Fibroblast of lung (primary cell): ENCODE measurements around the gene SLC25A33. TPM values are rescaled to one million over a fixed set of nuclear protein-coding genes. Genes with fewer than 3 reads are reported as not detected.
A peak's percentile ranks its signal among the peaks of the same experiment; 100 is the strongest.

ENCODE experiments used
- DNase-seq, 2 donors: peaks; one replicate each; pipeline versions ENCODE4 v3.0.0 to v3.0.0-alpha.2; 2010; ENCODE audit warnings: low read depth in 2 of 2
- H2AFZ ChIP-seq: 2 replicates; pipeline ENCODE4 v1.5.1; 2012; ENCODE audit warnings: low read length, control low read depth, inconsistent platforms
- H3K27ac ChIP-seq: 2 replicates; pipeline ENCODE4 v1.5.1; 2011; ENCODE audit warnings: low read length, control low read depth; ENCODE audit not compliant: insufficient read depth
- H3K27me3 ChIP-seq: 2 replicates; pipeline ENCODE4 v1.5.1; 2011; ENCODE audit warnings: mild to moderate bottlenecking, low read length; ENCODE audit not compliant: control insufficient read depth, insufficient read depth
- H3K36me3 ChIP-seq: 2 replicates; pipeline ENCODE4 v1.5.1; 2011; ENCODE audit warnings: low read length; ENCODE audit not compliant: control insufficient read depth, insufficient read depth
- H3K4me1 ChIP-seq: 2 replicates; pipeline ENCODE4 v1.5.1; 2011; ENCODE audit warnings: low read length; ENCODE audit not compliant: control insufficient read depth, insufficient read depth; ENCODE audit errors: extremely low read depth
- H3K4me2 ChIP-seq: 2 replicates; pipeline ENCODE4 v1.5.1; 2011; ENCODE audit warnings: low read length, control low read depth; ENCODE audit not compliant: insufficient read depth; ENCODE audit errors: extremely low read depth
- H3K4me3 ChIP-seq, 4 experiments: fragments of 200-600 bp in 1 of 4; sonication (generic) in 1 of 4; replicated peaks in 1 of 4; 2 replicates each; pipeline ENCODE4 v1.5.1; 2011 to 2016; ENCODE audit warnings: low read length in 4 of 4, low read depth in 3 of 4, mild to moderate bottlenecking in 3 of 4, control low read depth in 2 of 4, inconsistent platforms in 1 of 4, mixed read lengths in 1 of 4; ENCODE audit not compliant: insufficient read depth in 1 of 4; ENCODE audit errors: control extremely low read depth in 1 of 4
- H3K79me2 ChIP-seq: 2 replicates; pipeline ENCODE4 v1.5.1; 2012; ENCODE audit warnings: mild to moderate bottlenecking, low read length, inconsistent platforms; ENCODE audit not compliant: control insufficient read depth, insufficient read depth
- H3K9ac ChIP-seq: 2 replicates; pipeline ENCODE4 v1.5.1; 2011; ENCODE audit warnings: mild to moderate bottlenecking, low read length, control low read depth; ENCODE audit not compliant: insufficient read depth
- H3K9me3 ChIP-seq: 2 replicates; pipeline ENCODE4 v1.5.1; 2012; ENCODE audit warnings: low read depth, low read length; ENCODE audit not compliant: control insufficient read depth, insufficient read depth
- H4K20me1 ChIP-seq: 2 replicates; pipeline ENCODE4 v1.5.1; 2011; ENCODE audit warnings: low read length; ENCODE audit not compliant: control insufficient read depth, insufficient read depth; ENCODE audit errors: extremely low read depth
- CTCF ChIP-seq, 2 donors: IDR thresholded peaks in 1 of 2; conservative IDR thresholded peaks in 1 of 2; 1 replicate in 1 of 2; 2 replicates in 1 of 2; pipeline ENCODE4 v1.5.1; 2011 to 2012; ENCODE audit warnings: low read length in 2 of 2, control low read depth in 1 of 2, inconsistent platforms in 1 of 2, low read depth in 1 of 2, mild to moderate bottlenecking in 1 of 2
- EZH2 ChIP-seq: IDR thresholded peaks from 2 replicates; pipeline ENCODE4 v1.5.1; 2012; ENCODE audit warnings: low read length, control low read depth, mild to moderate bottlenecking; ENCODE audit errors: missing control alignments
- polyA plus RNA-seq, 2 donors: library from polyadenylated mRNA; depleted of rRNA in 1 of 2; stranded (reverse) in 1 of 2; unstranded in 1 of 2; fragments of >200 nt; gene quantifications; 2 replicates each; pipeline ENCODE4 v1.2.1, GENCODE V29; 2011 to 2012; ENCODE audit warnings: missing spikeins in 1 of 2
- total RNA-seq: library from RNA; depleted of rRNA; stranded (reverse); fragments of >200 nt; gene quantifications from 2 replicates; pipeline ENCODE4 v1.2.1, GENCODE V29; 2014

The SLC25A33 gene
- total and polyA plus RNA-seq, 2 donors (not counting 1 experiment from before 2014, with no cell fraction given), result 3.5 to 4.8 TPM

DNA sequence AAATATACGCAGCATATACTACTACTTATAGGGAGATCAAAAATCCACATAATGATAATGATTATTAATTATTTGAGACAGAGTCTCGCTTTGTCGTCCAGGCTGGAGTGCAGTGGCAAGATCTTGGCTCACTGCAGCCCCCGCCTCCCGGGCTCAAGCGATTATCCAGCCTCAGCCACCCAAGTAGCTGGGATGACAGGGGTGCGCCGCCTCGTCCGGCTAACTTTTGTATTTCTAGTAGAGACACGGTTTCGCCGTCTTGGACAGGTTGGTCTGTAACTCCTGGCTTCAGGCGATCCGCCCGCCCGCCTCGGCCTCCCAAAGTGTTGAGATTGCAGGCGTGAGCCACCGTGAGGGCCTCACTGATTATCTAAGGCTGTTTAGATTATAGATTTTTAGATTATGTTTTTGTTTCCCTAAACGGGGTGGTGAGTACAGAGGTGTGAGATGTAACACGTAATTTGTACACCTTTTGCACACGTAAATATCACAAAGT lies 548 bp upstream of the SLC25A33 start:
- Histone ChIP-seq H4K20me1 (no peaks in the 10 kb centered on the region), H3K4me2 (peak overlapping the region; percentile 23), H3K36me3 (no peaks in the 10 kb centered on the region), H3K4me1 (peaks cover 5% of the 10 kb centered on the region), H3K9me3 (no peaks in the 10 kb centered on the region), H3K79me2 (peaks cover 19% of the 10 kb centered on the region), H3K4me3 (no peak overlapping the region), H3K9ac (no peak overlapping the region), H2AFZ (peak overlapping the region; percentile 16), H3K27me3 (no peaks in the 10 kb centered on the region), H3K27ac (peak overlapping the region; percentile 49)
- no peak for TF ChIP-seq EZH2
- no peak for TF ChIP-seq CTCF (conservative IDR thresholded peaks at IDR 0.05 in 1 of 2, IDR thresholded peaks at IDR 0.05 in 1 of 2; ENCODE audit: low read depth in 1 of 2, low read length in 2 of 2)
- DNase-seq, result no peak

GRCh38 chr1:9539829-9540550 lies 725 bp downstream of the SLC25A33 start:
- Histone ChIP-seq H3K27ac (peak overlapping the region; percentile 81), H3K27me3 (no peaks in the 10 kb centered on the region), H4K20me1 (no peaks in the 10 kb centered on the region), H3K4me2 (peak overlapping the region; percentile 77), H3K9me3 (no peaks in the 10 kb centered on the region), H3K4me3 (peak overlapping the region; percentile 72 to 85 (median 76)), H2AFZ (peak overlapping the region; percentile 45), H3K79me2 (peaks cover 22% of the 10 kb centered on the region), H3K9ac (peak overlapping the region; percentile 90), H3K4me1 (peaks cover 5% of the 10 kb centered on the region), H3K36me3 (no peaks in the 10 kb centered on the region)
- TF ChIP-seq EZH2 (no peak), CTCF (conservative IDR thresholded peaks at IDR 0.05 in 1 of 2, IDR thresholded peaks at IDR 0.05 in 1 of 2; ENCODE audit: low read depth in 1 of 2, low read length in 2 of 2) (no peak)
- DNase-seq, result peak; percentile 46 to 49

- Histone ChIP-seq H3K27ac (no peak overlapping the region), H3K4me1 (peaks cover 5% of the 10 kb centered on the region), H3K36me3 (no peaks in the 10 kb centered on the region), H3K4me3 (no peak overlapping the region), H3K79me2 (peaks cover 26% of the 10 kb centered on the region), H4K20me1 (no peaks in the 10 kb centered on the region), H2AFZ (no peak overlapping the region), H3K4me2 (peak overlapping the region; percentile 52), H3K27me3 (no peaks in the 10 kb centered on the region), H3K9me3 (no peaks in the 10 kb centered on the region), H3K9ac (no peak overlapping the region)
- no peak for TF ChIP-seq EZH2
- no peak for TF ChIP-seq CTCF (conservative IDR thresholded peaks at IDR 0.05 in 1 of 2, IDR thresholded peaks at IDR 0.05 in 1 of 2; ENCODE audit: low read depth in 1 of 2, low read length in 2 of 2)
- peak; percentile 47 to 63 for DNase-seq
Observed at GRCh38 chr1:9542430-9542829, 3.2 kb downstream of the SLC25A33 start.
